ENCODE measurements around the gene AOPEP.

Gene AOPEP

DNA sequence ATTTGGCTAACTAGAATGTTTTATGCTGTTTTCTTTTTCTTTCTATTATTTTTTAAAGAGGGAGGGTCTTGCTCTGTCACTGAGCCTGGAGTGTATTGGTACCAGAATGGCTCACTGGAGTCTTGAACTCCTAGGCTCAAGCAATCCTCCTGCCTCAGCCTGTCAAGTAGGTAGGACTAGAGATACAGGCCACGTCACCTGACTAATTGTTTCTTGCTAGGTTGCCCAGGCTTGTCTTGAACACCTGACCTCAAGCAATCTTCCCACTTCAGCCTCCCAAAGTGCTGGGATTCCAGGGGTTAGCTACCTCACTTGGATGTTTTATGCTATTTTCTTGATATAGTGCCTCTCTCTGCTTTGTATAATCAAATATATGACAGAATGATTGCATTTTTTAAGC is 166.2 kb downstream of the AOPEP start:
- H3K36me3 ChIP-seq: peaks cover 5% of the 10 kb centered on the region
- no peaks in the 10 kb centered on the region for H3K27me3 ChIP-seq
- H3K4me3 ChIP-seq: no peak overlapping the region
- H4K20me1 ChIP-seq: no peaks in the 10 kb centered on the region
- H3K4me1 ChIP-seq: no peaks in the 10 kb centered on the region
- peaks cover 20% of the 10 kb centered on the region for H3K9me3 ChIP-seq
- no peak for TF ChIP-seq Cebpa-rat (IDR thresholded peaks at IDR 0.05)
- no peak overlapping the region for H3K4me2 ChIP-seq
- no peak overlapping the region for H3K9ac ChIP-seq
- no peak overlapping the region for H3K27ac ChIP-seq

DNA sequence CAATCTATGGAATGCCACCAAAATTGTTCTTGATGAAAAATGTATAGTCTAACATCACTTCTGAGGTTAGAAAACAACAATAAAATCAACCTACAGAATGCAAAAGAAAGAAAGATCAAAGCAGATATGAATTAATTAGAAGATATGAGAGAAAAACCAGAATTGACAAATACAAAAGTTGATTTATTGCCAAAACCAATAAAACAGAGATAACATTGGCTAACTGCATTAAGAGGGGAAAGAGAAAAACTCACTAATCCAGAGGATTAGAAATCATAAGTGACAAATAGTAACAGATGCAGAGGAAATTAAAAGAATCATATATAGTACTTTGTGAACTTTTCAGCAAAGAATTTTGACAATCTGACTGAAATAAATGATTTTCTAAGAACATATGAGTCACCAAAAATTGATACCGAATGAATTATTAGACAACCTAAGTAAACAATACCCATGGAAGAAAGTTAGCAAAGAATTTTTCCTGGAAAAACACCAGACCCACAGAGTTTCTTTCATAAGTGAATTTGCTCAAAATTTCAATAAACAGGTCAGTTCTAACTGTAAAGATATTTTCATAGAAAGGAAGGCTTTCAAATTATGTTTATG is 167.7 kb downstream of the AOPEP start:
- no peak overlapping the region for H3K4me2 ChIP-seq
- peaks cover 5% of the 10 kb centered on the region for H3K36me3 ChIP-seq
- H3K4me3 ChIP-seq: no peak overlapping the region

GRCh38 chr9:94895668-94896067 is 169.2 kb downstream of the AOPEP start:
- Histone ChIP-seq H3K9ac (no peak overlapping the region), H4K20me1 (no peaks in the 10 kb centered on the region), H3K4me1 (no peaks in the 10 kb centered on the region), H3K27ac (no peak overlapping the region), H3K9me3 (peaks cover 6% of the 10 kb centered on the region), H3K36me3 (no peaks in the 10 kb centered on the region), H3K4me2 (no peak overlapping the region), H3K27me3 (no peaks in the 10 kb centered on the region), H3K4me3 (no peak overlapping the region)
- no peak for TF ChIP-seq Cebpa-rat (IDR thresholded peaks at IDR 0.05)

More for the DNA sequence above, 167.7 kb downstream of the AOPEP start:
- Histone ChIP-seq H3K27me3 (no peaks in the 10 kb centered on the region), H4K20me1 (no peaks in the 10 kb centered on the region), H3K4me1 (no peaks in the 10 kb centered on the region), H3K9ac (no peak overlapping the region), H3K27ac (no peak overlapping the region), H3K9me3 (peaks cover 20% of the 10 kb centered on the region)
- TF ChIP-seq Cebpa-rat (IDR thresholded peaks at IDR 0.05): no peak

- no peak for TF ChIP-seq Cebpa-rat (IDR thresholded peaks at IDR 0.05)
- Histone ChIP-seq H3K9me3 (no peaks in the 10 kb centered on the region; the same call in 1 of the 2 replicates), H3K27me3 (no peaks in the 10 kb centered on the region), H3K4me3 (no peak overlapping the region), H4K20me1 (no peaks in the 10 kb centered on the region), H3K4me2 (no peak overlapping the region), H3K36me3 (no peaks in the 10 kb centered on the region), H3K4me1 (no peaks in the 10 kb centered on the region), H3K27ac (no peak overlapping the region), H3K9ac (no peak overlapping the region)
Measured at GRCh38 chr9:94896512-94896911, 170.0 kb downstream of the AOPEP start.

DNA sequence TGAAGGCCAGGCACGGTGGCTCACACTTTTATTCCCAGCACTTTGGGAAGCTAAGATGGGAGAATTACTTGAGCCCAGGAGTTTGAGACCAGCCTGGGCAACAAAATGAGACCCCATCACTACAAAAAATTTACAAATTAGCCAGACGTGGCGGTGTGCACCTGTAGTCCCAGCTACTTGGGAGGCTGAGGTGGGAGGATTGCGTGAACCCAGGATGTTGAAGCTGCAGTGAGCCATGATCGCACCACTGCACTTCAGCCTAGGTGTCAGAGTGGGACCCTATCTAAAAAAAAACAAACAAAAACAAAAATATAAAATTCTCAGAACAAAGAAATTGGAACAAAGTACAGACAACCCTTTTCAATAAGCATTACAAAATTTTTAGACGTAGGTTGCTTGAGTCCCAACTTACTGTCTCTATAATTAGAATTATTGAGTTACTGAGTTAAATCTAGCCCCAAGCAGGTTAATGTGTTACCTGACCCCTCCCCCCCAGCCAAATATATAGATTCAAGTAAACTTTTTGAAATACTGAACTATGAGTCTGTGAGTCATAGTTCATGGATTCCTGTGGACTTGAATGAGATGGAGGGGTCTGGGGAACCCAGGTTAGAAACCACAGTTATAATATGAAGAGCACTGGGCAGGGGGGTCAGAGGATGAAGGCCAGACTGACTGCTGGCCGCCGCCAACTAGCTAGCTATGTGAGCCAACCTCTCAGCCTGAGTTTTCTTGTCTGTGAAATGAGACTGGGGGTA is 173.1 kb downstream of the AOPEP start:
- H3K9ac ChIP-seq: no peak overlapping the region

GRCh38 chr9:94900222-94901018 is 173.9 kb downstream of the AOPEP start:
- TF ChIP-seq Cebpa-rat (IDR thresholded peaks at IDR 0.05): no peak
- H3K9me3 ChIP-seq: no peaks in the 10 kb centered on the region
- H3K9ac ChIP-seq: no peak overlapping the region
- no peak overlapping the region for H3K4me3 ChIP-seq
- H3K36me3 ChIP-seq: no peaks in the 10 kb centered on the region
- H3K27me3 ChIP-seq: no peaks in the 10 kb centered on the region
- H3K27ac ChIP-seq: no peak overlapping the region
- H4K20me1 ChIP-seq: no peaks in the 10 kb centered on the region
- no peak overlapping the region for H3K4me2 ChIP-seq
- H3K4me1 ChIP-seq: no peaks in the 10 kb centered on the region

More for the DNA sequence above, 173.1 kb downstream of the AOPEP start:
- no peaks in the 10 kb centered on the region for H3K27me3 ChIP-seq
- no peak overlapping the region for H3K4me2 ChIP-seq
- no peaks in the 10 kb centered on the region for H3K36me3 ChIP-seq
- H3K27ac ChIP-seq: no peak overlapping the region
- TF ChIP-seq Cebpa-rat (IDR thresholded peaks at IDR 0.05): no peak
- no peaks in the 10 kb centered on the region for H3K4me1 ChIP-seq
- H4K20me1 ChIP-seq: no peaks in the 10 kb centered on the region
- no peak overlapping the region for H3K4me3 ChIP-seq
- H3K9me3 ChIP-seq: no peaks in the 10 kb centered on the region

GRCh38 chr9:94901019-94901363 is 174.5 kb downstream of the AOPEP start:
- H3K4me2 ChIP-seq: no peak overlapping the region

GRCh38 chr9:94903961-94904421 is 177.5 kb downstream of the AOPEP start:
- H3K9ac ChIP-seq: no peak overlapping the region
- no peaks in the 10 kb centered on the region for H3K9me3 ChIP-seq
- no peak for TF ChIP-seq Cebpa-rat (IDR thresholded peaks at IDR 0.05)
- H4K20me1 ChIP-seq: no peaks in the 10 kb centered on the region
- no peak overlapping the region for H3K4me3 ChIP-seq
- no peak overlapping the region for H3K27ac ChIP-seq
- 0 out of 2 replicates have a peak, but pooled peaks cover 4% of the 10 kb centered on the region for H3K4me1 ChIP-seq
- no peak overlapping the region for H3K4me2 ChIP-seq
- H3K36me3 ChIP-seq: no peaks in the 10 kb centered on the region
- H3K27me3 ChIP-seq: no peaks in the 10 kb centered on the region

More at GRCh38 chr9:94901019-94901363, 174.5 kb downstream of the AOPEP start:
- H3K9ac ChIP-seq: no peak overlapping the region
- H3K36me3 ChIP-seq: no peaks in the 10 kb centered on the region
- H3K4me1 ChIP-seq: no peaks in the 10 kb centered on the region
- H3K9me3 ChIP-seq: no peaks in the 10 kb centered on the region
- TF ChIP-seq Cebpa-rat (IDR thresholded peaks at IDR 0.05): no peak
- no peak overlapping the region for H3K27ac ChIP-seq
- H3K4me3 ChIP-seq: no peak overlapping the region
- H3K27me3 ChIP-seq: no peaks in the 10 kb centered on the region
- H4K20me1 ChIP-seq: no peaks in the 10 kb centered on the region

- H3K4me2 ChIP-seq: no peak overlapping the region
- H3K9me3 ChIP-seq: no peaks in the 10 kb centered on the region
- no peak overlapping the region for H3K27ac ChIP-seq
- H3K36me3 ChIP-seq: 0 out of 2 replicates have a peak, but pooled peaks cover 1% of the 10 kb centered on the region
- no peak overlapping the region for H3K4me3 ChIP-seq
- no peaks in the 10 kb centered on the region for H4K20me1 ChIP-seq
- H3K4me1 ChIP-seq: 0 out of 2 replicates have a peak, but pooled peaks cover 4% of the 10 kb centered on the region
- H3K27me3 ChIP-seq: no peaks in the 10 kb centered on the region
- no peak for TF ChIP-seq Cebpa-rat (IDR thresholded peaks at IDR 0.05)
- H3K9ac ChIP-seq: no peak overlapping the region
Measured at GRCh38 chr9:94904806-94905205, 178.3 kb downstream of the AOPEP start.

All from BLaER1 (cell line).